ENCODE data around the gene GNL2. TPM values are rescaled to one million over a fixed set of nuclear protein-coding genes. Genes with fewer than 3 reads are reported as not detected.
A peak's percentile ranks its signal among the peaks of the same experiment; 100 is the strongest.
"Not testable (repeated sequence)": the region's sequence is repeated elsewhere in the genome, so short reads cannot be mapped to it uniquely, and the experiment has no call there.

The GNL2 gene
- total and polyA plus RNA-seq, 12 donors: 13.6 to 462 (median 39.9) TPM

DNA sequence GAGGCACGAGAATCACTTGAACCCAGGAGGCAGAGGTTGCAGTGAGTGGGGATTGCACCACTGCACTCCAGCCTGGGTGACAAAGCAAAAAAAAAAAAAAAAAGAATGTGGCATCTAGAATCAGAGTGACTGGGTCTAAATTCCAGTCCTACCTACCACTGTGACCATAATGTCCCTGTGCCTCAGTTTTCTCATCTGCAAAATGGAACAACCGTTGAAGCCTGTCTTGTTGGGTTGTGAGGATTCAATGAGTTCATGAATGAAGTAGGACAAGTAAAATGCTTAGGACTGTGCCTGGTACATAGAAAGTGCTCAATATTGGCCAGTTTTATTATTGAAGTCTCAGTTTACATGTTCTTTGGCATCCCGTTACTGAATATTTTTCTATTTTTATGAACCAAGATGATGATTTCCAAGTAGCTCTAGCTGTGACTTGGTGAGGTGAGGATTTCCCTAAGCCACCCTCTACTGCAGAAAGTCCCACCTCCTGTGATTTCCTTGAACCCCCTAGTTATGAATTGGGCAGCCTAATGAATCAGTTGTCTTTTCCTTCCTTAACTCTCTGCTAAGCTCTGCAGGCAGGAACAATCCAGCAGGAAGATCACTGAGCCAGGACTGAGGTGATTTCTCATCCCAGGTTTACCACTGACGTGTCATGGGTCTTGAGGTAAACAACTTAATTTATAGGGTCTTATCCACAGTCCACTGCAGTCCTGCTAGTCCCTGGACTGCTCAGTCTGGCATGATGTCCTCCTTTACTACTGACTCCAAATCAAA is 62.2 kb downstream of the GNL2 start:
- no peaks in the 10 kb centered on the region for H3K9me3 ChIP-seq (replicated peaks in 1 of 3)
- no peak for TF ChIP-seq POLR2A (IDR thresholded peaks at IDR 0.05)
- TF ChIP-seq, protein P1, sequence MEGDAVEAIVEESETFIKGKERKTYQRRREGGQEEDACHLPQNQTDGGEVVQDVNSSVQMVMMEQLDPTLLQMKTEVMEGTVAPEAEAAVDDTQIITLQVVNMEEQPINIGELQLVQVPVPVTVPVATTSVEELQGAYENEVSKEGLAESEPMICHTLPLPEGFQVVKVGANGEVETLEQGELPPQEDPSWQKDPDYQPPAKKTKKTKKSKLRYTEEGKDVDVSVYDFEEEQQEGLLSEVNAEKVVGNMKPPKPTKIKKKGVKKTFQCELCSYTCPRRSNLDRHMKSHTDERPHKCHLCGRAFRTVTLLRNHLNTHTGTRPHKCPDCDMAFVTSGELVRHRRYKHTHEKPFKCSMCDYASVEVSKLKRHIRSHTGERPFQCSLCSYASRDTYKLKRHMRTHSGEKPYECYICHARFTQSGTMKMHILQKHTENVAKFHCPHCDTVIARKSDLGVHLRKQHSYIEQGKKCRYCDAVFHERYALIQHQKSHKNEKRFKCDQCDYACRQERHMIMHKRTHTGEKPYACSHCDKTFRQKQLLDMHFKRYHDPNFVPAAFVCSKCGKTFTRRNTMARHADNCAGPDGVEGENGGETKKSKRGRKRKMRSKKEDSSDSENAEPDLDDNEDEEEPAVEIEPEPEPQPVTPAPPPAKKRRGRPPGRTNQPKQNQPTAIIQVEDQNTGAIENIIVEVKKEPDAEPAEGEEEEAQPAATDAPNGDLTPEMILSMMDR (IDR thresholded peaks at IDR 0.05): no peak
- peaks cover 4 to 12% of the 10 kb centered on the region in 2 donors for H3K4me1 ChIP-seq (replicated peaks in 1 of 2)
- H3K27me3 ChIP-seq: no peaks in the 10 kb centered on the region
- WGBS, 4 donors: 85 to 96% (median 94%) methylated on average over 4 of the region's 4 CpGs
- intact Hi-C loops (cut with DNase I): no loop called here
- H3K36me3 ChIP-seq (replicated peaks in 1 of 2): peaks cover 0 to 25% of the 10 kb centered on the region in 2 donors
- H3K27ac ChIP-seq: peak overlapping the region in 2 of 5 donors; percentile 47 to 79
- no peak for DNase-seq
- no peak overlapping the region for H3K4me3 ChIP-seq

DNA sequence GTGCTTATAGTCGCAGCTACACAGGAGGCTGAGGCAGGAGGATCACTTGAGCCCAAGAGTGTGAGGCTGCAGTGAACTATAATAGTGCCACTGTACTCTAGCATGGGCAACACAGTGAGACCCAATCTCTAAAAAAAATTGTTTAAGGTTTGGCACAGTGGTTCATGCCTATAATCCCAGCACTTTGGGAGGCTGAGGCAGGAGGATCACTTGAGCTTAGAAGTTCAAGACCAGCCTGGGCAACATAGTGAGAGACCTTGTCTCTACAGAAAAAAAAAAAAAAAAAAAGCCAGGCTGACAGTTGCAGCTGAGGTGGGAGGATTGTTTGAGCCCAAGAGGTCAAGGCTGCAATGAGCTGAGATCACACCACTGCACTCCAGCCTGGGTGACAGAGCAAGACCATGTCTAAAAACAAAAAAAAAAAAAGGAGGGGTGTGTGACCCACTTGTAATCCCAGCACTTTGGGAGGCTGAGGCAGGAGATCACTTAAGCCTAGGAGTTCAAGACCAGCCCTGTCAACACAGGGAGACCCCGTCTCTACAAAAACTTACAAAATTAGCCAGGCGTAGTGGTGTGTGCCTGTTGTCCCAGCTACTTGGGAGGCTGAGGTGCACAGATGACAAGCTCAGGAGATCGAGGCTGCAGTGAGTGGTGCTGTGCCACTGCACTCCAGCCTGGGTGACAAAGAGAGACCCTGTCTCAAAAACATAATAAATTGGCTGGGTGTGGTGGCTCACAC is 63.1 kb downstream of the GNL2 start:
- H3K9me3 ChIP-seq (replicated peaks in 1 of 3); H3K27me3 ChIP-seq; H3K4me3 ChIP-seq; H3K27ac ChIP-seq; intact Hi-C loops (cut with DNase I): not testable (repeated sequence)
- Histone ChIP-seq H3K4me1 (replicated peaks in 1 of 2) (peaks cover 4 to 12% of the 10 kb centered on the region in 2 donors), H3K36me3 (replicated peaks in 1 of 2) (peaks cover 0 to 18% of the 10 kb centered on the region in 2 donors)
- 75 to 84% (median 84%) methylated on average over 4 of the region's 4 CpGs for WGBS, 4 donors
- DNase-seq: peak in 2 of 7 donors; percentile 37 to 47

DNA sequence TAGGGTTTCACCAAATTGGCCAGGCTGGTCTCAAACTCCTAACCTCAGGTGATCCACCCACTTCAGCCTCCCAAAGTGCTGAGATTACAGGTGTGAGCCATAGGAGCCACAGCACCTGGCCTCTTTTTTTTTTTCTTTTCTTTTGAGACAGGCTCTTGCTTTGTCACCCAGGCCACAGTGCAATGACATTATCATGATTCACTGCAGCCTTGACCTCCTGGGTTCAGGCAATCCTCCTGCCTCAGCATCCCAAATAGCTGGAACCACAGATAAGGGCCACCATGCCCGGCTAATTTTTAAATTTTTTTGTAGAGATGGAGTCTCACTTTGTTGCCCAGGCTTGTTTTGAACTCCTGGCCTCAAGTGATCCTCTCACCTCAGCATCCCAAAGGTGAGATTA is 65.8 kb downstream of the GNL2 start:
- H3K27ac ChIP-seq; H3K4me3 ChIP-seq; intact Hi-C loops (cut with DNase I); H3K36me3 ChIP-seq (replicated peaks in 1 of 2); H3K27me3 ChIP-seq; H3K9me3 ChIP-seq (replicated peaks in 1 of 3): not testable (repeated sequence)
- peak in 1 of 7 donors; percentile 20 for DNase-seq
- WGBS, 4 donors: 29 to 67% (median 46%) methylated on average over 1 of the region's 1 CpG
- H3K4me1 ChIP-seq (replicated peaks in 1 of 2): peaks cover 4 to 12% of the 10 kb centered on the region in 2 donors

GRCh38 chr1:37519613-37520012 is 76.1 kb downstream of the GNL2 start:
- no peak overlapping the region for H3K27ac ChIP-seq
- intact Hi-C loops (cut with DNase I): no loop called here
- no peak overlapping the region for H3K4me3 ChIP-seq
- H3K9me3 ChIP-seq (replicated peaks in 1 of 3): no peaks in the 10 kb centered on the region
- DNase-seq: no peak
- H3K36me3 ChIP-seq (replicated peaks in 1 of 2): no peaks in the 10 kb centered on the region
- H3K27me3 ChIP-seq: no peaks in the 10 kb centered on the region
- TF ChIP-seq POLR2A (IDR thresholded peaks at IDR 0.05): no peak
- TF ChIP-seq, protein P1 (IDR thresholded peaks at IDR 0.05): no peak
- peaks cover 0 to 4% of the 10 kb centered on the region in 2 donors for H3K4me1 ChIP-seq (replicated peaks in 1 of 2)

GRCh38 chr1:37518929-37519328 is 76.8 kb downstream of the GNL2 start:
- H3K4me1 ChIP-seq (replicated peaks in 1 of 2); H3K9me3 ChIP-seq (replicated peaks in 1 of 3); H3K27me3 ChIP-seq; intact Hi-C loops (cut with DNase I); H3K36me3 ChIP-seq (replicated peaks in 1 of 2); H3K4me3 ChIP-seq; H3K27ac ChIP-seq: not testable (repeated sequence)
- WGBS, 4 donors: 67 to 82% (median 72%) methylated on average over 13 to 15 of the region's 15 CpGs
- DNase-seq: peak in 1 of 7 donors; percentile 24

- WGBS, 4 donors: 90 to 100% (median 93%) methylated on average over 1 to 26 of the region's 31 CpGs
- intact Hi-C loops (cut with DNase I); H3K27me3 ChIP-seq: not testable (repeated sequence)
Measured at GRCh38 chr1:37518241-37518640, 77.5 kb downstream of the GNL2 start.

More at GRCh38 chr1:37518241-37518640, 77.5 kb downstream of the GNL2 start:
- H3K36me3 ChIP-seq (replicated peaks in 1 of 2); DNase-seq; H3K27ac ChIP-seq; H3K4me3 ChIP-seq; H3K9me3 ChIP-seq (replicated peaks in 1 of 3): not testable (repeated sequence)
- H3K4me1 ChIP-seq (replicated peaks in 1 of 2): peaks cover 7 to 11% of the 10 kb centered on the region in 2 donors
